OCI-LY1 (cell line): Measurements from ENCODE around the gene MYO18A.
"Not testable (repeated sequence)": the region's sequence is repeated elsewhere in the genome, so short reads cannot be mapped to it uniquely, and the experiment has no call there.

ENCODE experiments used
- H2AFZ ChIP-seq: fragments of 200-600 bp; sonication (generic), shearing (Covaris generic); 2 replicates; pipeline ENCODE4 v1.6.0; 2014; ENCODE audit warnings: antibody characterized with exemption, mild to moderate bottlenecking, low read length
- H3F3A ChIP-seq: fragments of 200-600 bp; sonication (generic), shearing (Covaris generic); 2 replicates; pipeline ENCODE4 v1.6.0; 2014; ENCODE audit warnings: mild to moderate bottlenecking, antibody characterized with exemption, low read length, moderate library complexity; ENCODE audit not compliant: insufficient read depth
- H3K27ac ChIP-seq: fragments of 200-600 bp; sonication (generic); 2 replicates; pipeline ENCODE4 v1.5.1; 2014; ENCODE audit warnings: low read length, mixed run types, mild to moderate bottlenecking, low read depth; ENCODE audit not compliant: poor library complexity, severe bottlenecking
- H3K27me3 ChIP-seq: fragments of 200-600 bp; sonication (generic); 2 replicates; pipeline ENCODE4 v1.6.0; 2014; ENCODE audit warnings: antibody characterized with exemption, mild to moderate bottlenecking, low read length, moderate library complexity; ENCODE audit not compliant: insufficient read depth
- H3K36me3 ChIP-seq: fragments of 200-600 bp; sonication (generic); 2 replicates; pipeline ENCODE4 v1.6.1; 2014; ENCODE audit warnings: mild to moderate bottlenecking, antibody characterized with exemption, low read length, moderate library complexity, mixed read lengths; ENCODE audit not compliant: insufficient read depth
- H3K4me1 ChIP-seq: fragments of 200-600 bp; sonication (generic); 2 replicates; pipeline ENCODE4 v1.5.1; 2014; ENCODE audit warnings: mild to moderate bottlenecking, low read length, moderate library complexity; ENCODE audit not compliant: insufficient read depth, severe bottlenecking
- H3K4me2 ChIP-seq: fragments of 200-600 bp; sonication (generic), shearing (Covaris generic); 2 replicates; pipeline ENCODE4 v1.6.1; 2014; ENCODE audit warnings: low read length
- H3K4me3 ChIP-seq: fragments of 200-600 bp; sonication (generic); 2 replicates; pipeline ENCODE4 v1.5.1; 2014; ENCODE audit warnings: low read length, low read depth, mild to moderate bottlenecking, mixed read lengths; ENCODE audit not compliant: poor library complexity, severe bottlenecking
- H3K79me2 ChIP-seq: fragments of 200-600 bp; shearing (Covaris generic); 2 replicates; pipeline ENCODE4 v1.6.1; 2016; ENCODE audit warnings: mixed run types, low read length, mixed read lengths; ENCODE audit not compliant: insufficient read depth
- H3K9ac ChIP-seq: fragments of 200-600 bp; sonication (generic), shearing (Covaris generic); 2 replicates; pipeline ENCODE4 v1.6.1; 2014; ENCODE audit warnings: mild to moderate bottlenecking, low read length, mixed read lengths
- H3K9me2 ChIP-seq: fragments of 200-600 bp; sonication (generic), shearing (Covaris generic); 2 replicates; pipeline ENCODE4 v1.6.1; 2014; ENCODE audit warnings: low read depth, mild to moderate bottlenecking, low read length, mixed read lengths
- H3K9me3 ChIP-seq: fragments of 200-600 bp; shearing (Covaris generic); 2 replicates; pipeline ENCODE4 v1.6.1; 2014; ENCODE audit warnings: low read length, mixed read lengths
- H4K20me1 ChIP-seq: fragments of 200-600 bp; sonication (generic), shearing (Covaris generic); 2 replicates; pipeline ENCODE4 v1.6.0; 2016; ENCODE audit warnings: mild to moderate bottlenecking, low read length; ENCODE audit not compliant: insufficient read depth
- EZH2 ChIP-seq: fragments of 200-600 bp; sonication (generic), shearing (Covaris generic); IDR thresholded peaks from 2 replicates; pipeline ENCODE4 v1.8.0; 2017; ENCODE audit warnings: borderline replicate concordance, mixed run types, mild to moderate bottlenecking, antibody characterized with exemption, low read length, moderate library complexity, mixed read lengths
- TF ChIP-seq, protein P1 (sequence below): fragments of 200-600 bp; sonication (generic), shearing (Covaris generic); IDR thresholded peaks from 2 replicates; pipeline ENCODE4 v1.5.1; 2017; ENCODE audit warnings: mild to moderate bottlenecking, antibody characterized with exemption, low read length, moderate library complexity, mixed read lengths

The MYO18A gene

DNA sequence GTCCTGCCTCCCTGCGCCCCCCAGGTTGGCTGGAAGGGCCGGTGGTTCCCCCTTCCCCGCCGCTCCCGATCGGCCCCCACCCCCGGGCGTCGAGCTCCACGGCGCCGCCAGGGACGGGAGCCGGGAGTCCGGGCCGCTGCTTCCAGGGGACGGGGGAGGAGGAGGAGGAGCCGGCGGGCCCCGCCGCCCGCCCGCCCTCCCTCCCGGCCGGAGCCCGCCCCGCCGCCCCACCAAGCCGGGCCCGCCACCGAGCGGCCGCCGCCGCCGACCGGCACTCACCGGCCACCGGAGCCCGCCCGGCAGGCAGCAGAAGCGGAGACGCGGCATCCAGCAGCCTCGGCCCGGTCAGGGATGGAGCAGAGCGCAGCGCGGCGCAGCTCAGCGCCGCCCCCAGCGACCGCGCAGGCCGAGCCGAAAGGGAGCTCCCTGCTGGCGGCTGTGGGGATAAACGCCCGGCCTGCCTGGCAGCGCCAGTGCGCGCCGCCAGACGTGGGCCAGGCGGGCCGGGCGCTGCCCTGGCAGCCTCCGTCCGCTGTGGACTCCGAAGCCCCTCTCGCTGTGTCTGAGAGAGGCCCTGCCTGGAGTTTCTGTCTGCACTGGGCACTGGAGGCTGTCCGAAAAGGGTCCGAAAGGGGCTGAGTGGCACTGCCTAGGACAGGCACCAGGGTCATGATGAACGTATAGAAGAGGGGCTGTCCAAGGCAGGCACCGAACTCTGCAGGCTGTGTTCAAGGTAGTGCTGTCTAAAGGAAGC is at the start of gene MYO18A:
Gene MYO18A, minus strand, starts transcription at position 365 of the 754 bp plus-strand sequence. CDS start 13,458 bp downstream, outside the sequence.
- H3K27ac ChIP-seq, result peak within 1 kb of the TSS; percentile 81
- H3K4me1 ChIP-seq, result peaks cover 46% of the 10 kb centered on the region
- peak within 1 kb of the TSS; percentile 73 for H3K4me3 ChIP-seq
- H3K9me3 ChIP-seq, result 0 out of 2 replicates have a peak, but pooled peaks cover 3% of the 10 kb centered on the region
- H3K4me2 ChIP-seq, result peak within 1 kb of the TSS; percentile 79
- peak within 1 kb of the TSS; percentile 69 for H3K9ac ChIP-seq
- H3K9me2 ChIP-seq, result no peaks in the 10 kb centered on the region
- H3K27me3 ChIP-seq, result no peaks in the 10 kb centered on the region; the same call in 1 of the 2 replicates
- no peaks in the 10 kb centered on the region for H3F3A ChIP-seq
- no peak within 1 kb of the TSS for H2AFZ ChIP-seq
- no peaks in the 10 kb centered on the region for H4K20me1 ChIP-seq
- no peaks in the 10 kb centered on the region for H3K36me3 ChIP-seq
- no peaks in the 10 kb centered on the region for H3K79me2 ChIP-seq
- TF ChIP-seq, protein P1, sequence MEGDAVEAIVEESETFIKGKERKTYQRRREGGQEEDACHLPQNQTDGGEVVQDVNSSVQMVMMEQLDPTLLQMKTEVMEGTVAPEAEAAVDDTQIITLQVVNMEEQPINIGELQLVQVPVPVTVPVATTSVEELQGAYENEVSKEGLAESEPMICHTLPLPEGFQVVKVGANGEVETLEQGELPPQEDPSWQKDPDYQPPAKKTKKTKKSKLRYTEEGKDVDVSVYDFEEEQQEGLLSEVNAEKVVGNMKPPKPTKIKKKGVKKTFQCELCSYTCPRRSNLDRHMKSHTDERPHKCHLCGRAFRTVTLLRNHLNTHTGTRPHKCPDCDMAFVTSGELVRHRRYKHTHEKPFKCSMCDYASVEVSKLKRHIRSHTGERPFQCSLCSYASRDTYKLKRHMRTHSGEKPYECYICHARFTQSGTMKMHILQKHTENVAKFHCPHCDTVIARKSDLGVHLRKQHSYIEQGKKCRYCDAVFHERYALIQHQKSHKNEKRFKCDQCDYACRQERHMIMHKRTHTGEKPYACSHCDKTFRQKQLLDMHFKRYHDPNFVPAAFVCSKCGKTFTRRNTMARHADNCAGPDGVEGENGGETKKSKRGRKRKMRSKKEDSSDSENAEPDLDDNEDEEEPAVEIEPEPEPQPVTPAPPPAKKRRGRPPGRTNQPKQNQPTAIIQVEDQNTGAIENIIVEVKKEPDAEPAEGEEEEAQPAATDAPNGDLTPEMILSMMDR, result peak; percentile 80
- no peak for TF ChIP-seq EZH2

DNA sequence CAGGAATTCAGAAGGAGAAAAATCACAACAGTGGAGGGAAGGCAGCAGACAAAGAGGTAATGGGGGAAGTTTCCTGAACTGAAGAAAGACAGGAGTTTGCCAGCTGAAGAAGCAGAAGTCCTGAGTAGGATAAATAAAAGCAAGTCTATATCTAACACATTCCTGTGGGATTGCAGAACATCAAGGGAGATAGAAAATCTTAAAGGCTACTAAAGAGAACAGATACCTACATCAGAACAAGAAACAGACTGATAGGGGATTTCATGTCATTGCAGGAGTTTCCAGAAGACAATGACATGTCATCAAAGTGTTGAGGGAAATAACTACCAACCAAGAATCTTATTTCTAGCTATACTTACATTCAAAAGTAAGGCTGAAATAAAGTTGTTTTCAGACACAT is 45.2 kb upstream of the MYO18A start:
- Histone ChIP-seq H3K27ac (no peak overlapping the region), H3K36me3 (no peaks in the 10 kb centered on the region; the same call in 1 of the 2 replicates), H3K9me3 (no peaks in the 10 kb centered on the region), H3K9me2 (no peaks in the 10 kb centered on the region), H3K4me2 (no peak overlapping the region), H3F3A (no peaks in the 10 kb centered on the region), H3K9ac (no peak overlapping the region), H3K4me1 (no peaks in the 10 kb centered on the region), H2AFZ (no peak overlapping the region), H3K4me3 (no peak overlapping the region), H3K79me2 (no peaks in the 10 kb centered on the region), H4K20me1 (no peaks in the 10 kb centered on the region), H3K27me3 (no peaks in the 10 kb centered on the region; the same call in 1 of the 2 replicates)
- TF ChIP-seq, protein P1, result no peak
- TF ChIP-seq EZH2, result no peak

DNA sequence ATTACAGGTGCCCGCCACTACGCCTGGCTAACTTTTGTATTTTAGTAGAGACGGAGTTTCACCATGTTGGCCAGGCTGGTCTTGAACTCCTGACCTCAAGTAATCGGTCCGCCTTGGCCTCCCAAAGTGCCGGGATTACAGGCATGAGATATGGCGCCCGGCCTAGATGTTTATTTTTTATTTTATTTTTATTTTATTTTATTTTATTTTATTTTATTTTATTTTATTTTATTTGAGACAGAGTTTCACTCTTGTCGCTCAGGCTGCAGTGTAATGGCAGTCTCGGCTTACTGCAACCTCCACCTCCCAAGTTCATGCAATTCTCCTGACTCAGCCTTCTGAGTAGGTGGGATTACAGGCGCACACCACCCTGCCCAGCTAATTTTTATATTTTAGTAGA is 41.1 kb upstream of the MYO18A start:
- not testable (repeated sequence) for H3K4me3 ChIP-seq, H3K9ac ChIP-seq, H3K27me3 ChIP-seq, H3K9me3 ChIP-seq, H3K36me3 ChIP-seq, H2AFZ ChIP-seq, H3K9me2 ChIP-seq, H3K27ac ChIP-seq, H3K4me1 ChIP-seq, H3K79me2 ChIP-seq, H4K20me1 ChIP-seq, H3F3A ChIP-seq, H3K4me2 ChIP-seq
